Measurements from ENCODE around the gene OR10H2. TPM values are rescaled to one million over a fixed set of nuclear protein-coding genes. Genes with fewer than 3 reads are reported as not detected.
A peak's percentile ranks its signal among the peaks of the same experiment; 100 is the strongest.
"Not testable (repeated sequence)": the region's sequence is repeated elsewhere in the genome, so short reads cannot be mapped to it uniquely, and the experiment has no call there.

OR10H2 gene
- not detected for total RNA-seq
- long read RNA-seq, donor 1, result 0 reads
- long read RNA-seq, donor 2, result 0 reads

GRCh38 chr19:15727724-15728123 lies at the start of gene OR10H2:
OR10H2 (plus strand) TSS chr19:15728024; CDS start chr19:15728044, 20 bp downstream.
- intact Hi-C loops (cut with DNase I), result no loop called here
- no peak for DNase-seq (ENCODE audit: low spot score)

GRCh38 chr19:15679089-15679488 lies 48.7 kb upstream of the OR10H2 start:
- DNase-seq (ENCODE audit: low spot score), result no peak
- intact Hi-C loops (cut with DNase I), result no loop called here

DNA sequence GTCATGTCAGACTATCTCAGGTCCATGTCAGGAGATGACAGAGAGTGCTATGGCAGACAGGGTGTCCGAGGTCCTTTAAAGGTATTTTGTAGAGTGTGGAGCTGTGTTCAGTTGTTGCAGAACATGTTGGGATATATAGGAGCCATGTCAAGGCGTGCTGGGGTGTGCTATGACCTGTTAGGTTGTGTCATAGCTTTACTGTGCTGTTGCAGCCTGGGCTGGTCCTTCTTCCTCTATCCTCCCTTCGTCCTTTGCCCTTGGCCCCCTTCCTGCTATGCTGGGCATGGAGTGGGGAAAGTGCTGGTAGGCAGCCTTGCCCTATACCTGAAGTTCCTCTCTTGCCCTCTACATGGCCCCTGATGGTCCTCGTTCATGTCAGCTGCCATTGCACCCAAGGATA lies 48.0 kb upstream of the OR10H2 start:
- DNase-seq (ENCODE audit: low spot score); intact Hi-C loops (cut with DNase I): not testable (repeated sequence)

GRCh38 chr19:15680478-15681322 lies 47.1 kb upstream of the OR10H2 start:
- intact Hi-C loops (cut with DNase I), result no loop called here
- no peak for DNase-seq (ENCODE audit: low spot score)

GRCh38 chr19:15683411-15683810 lies 44.4 kb upstream of the OR10H2 start:
- no peak for DNase-seq (ENCODE audit: low spot score)
- intact Hi-C loops (cut with DNase I), result no loop called here

DNA sequence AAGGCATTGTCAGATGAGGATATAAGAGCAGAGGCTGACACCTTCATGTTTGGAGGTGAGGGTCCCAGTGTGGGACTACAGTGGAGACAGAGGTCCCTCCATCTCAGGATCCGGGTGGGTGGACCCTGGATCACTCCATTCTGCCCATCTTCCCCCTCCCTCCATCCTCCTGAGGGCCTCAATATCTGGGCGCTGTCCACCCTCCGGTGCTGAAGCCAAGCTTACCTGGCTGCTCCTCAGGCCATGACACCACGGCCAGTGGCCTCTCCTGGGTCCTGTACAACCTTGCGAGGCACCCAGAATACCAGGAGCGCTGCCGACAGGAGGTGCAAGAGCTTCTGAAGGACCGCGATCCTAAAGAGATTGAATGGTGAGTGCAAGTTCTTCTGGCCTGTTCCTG lies 43.0 kb upstream of the OR10H2 start:
- no peak for DNase-seq (ENCODE audit: low spot score)
- intact Hi-C loops (cut with DNase I), result no loop called here

DNA sequence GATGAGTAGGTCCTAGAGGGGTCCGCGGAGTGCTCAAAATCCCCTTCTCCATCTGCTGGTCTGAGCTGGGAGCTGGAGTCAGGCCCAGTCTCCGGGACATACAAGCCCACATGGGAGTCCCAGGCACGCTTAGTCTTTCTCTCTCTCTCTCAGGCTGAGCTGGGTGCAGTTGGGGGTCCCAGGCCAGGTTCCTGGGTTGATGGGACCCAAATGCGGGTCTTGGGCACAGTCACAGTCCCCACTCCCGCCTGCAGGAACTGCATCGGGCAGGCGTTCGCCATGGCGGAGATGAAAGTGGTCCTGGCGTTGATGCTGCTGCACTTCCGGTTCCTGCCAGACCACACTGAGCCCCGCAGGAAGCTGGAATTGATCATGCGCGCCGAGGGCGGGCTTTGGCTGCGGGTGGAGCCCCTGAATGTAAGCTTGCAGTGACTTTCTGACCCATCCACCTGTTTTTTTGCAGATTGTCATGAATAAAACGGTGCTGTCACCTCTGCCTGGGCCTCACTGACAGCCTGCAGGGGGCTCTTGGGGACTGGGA lies 31.1 kb upstream of the OR10H2 start:
- DNase-seq (ENCODE audit: low spot score), result no peak
- intact Hi-C loops (cut with DNase I), result no loop called here

DNA sequence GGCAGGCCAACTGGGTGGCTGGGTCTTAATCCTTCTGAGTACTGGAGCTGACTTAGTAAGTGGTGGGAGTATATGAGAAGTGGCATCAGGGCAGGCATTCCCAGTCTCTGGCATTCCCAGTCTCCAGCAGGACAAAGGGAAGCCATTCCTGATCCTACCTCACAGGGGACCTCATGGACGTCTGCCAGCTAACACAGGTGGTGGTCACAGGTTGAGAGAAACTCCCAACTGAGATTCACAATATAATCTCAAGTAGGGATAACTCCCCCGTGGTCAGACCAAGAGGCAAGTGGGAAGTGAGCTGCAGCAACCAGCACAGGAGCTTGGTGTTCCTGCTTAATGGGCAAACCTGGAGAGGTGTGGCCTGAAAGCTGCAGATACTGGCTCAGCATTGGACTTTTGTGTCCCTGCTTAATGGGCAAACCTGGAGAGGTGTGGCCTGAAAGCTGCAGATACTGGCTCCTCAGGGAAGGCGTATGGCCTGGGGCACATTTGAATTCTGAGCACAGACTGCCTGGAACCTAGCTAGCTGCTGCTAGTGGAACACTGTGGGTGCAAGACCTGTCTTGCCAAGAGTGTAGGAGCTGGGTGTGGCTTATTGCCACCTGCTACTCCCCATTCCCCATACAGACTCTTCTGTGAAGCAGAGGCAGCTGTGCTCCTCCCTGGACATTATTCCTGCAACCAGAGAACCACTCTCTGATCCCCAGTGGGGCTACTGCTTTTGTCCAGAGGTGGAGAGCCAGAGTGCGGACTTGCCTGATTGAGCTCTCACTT lies 25.9 kb upstream of the OR10H2 start:
- DNase-seq (ENCODE audit: low spot score), result no peak
- intact Hi-C loops (cut with DNase I), result no loop called here

DNA sequence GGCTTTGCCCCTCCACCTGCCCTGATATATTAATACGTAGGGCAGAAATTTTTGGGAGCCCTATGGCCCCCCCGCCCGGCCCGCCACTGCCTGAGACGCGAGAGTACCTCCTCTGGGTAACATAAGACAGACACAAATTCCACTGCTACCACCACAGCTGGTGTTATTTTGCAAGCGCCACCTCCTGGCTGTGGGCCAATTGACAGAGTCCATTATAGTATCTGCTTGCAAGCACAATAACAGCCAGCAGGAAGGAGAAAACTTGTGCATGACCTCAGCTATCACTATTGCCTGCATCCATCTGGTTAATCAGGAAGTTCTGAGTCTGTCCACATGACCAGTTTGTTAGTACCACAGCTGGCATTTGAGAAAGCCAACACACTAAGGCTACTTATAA lies 25.3 kb upstream of the OR10H2 start:
- peak; percentile 93 for DNase-seq (ENCODE audit: low spot score)
- intact Hi-C loops (cut with DNase I), result no loop called here

DNA sequence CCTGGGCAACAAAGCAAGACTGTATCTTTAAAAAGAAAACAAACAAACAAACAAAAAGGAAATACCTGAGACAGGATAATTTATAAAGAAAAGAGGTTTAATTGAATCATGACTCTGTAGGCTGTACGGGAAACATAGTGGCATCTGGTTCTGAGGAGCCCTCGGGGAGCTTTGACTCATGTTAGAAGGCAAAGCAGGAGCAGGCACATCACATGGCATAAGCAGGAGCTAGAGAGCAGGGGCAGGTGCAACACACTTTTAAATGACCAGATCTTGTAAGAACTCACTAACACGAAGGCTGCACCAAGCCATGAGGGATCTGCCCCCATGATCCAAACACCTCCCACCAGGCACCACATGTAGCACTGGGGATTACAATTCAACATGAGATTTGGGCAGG lies 13.2 kb upstream of the OR10H2 start:
- intact Hi-C loops (cut with DNase I), result no loop called here
- DNase-seq (ENCODE audit: low spot score), result no peak

DNA sequence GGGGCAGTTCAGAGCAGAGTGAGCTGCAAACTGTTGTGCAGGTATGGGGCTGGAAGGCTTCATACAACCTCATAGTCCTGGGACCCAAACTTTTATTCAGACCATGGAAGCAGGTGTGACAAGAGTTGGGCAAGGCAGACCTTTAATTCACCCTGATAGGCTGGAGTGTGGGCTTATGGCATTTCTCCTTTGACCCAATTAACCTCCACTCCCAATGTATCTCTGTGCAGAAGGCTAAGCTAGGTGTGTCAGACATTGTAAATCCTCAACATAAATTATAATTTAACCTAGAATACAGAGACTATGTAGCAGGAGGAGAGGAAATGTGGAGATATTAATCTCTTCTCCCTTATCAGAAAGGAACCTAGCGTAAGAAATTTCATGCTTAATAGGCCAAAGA lies 12.2 kb upstream of the OR10H2 start:
- intact Hi-C loops (cut with DNase I), result no loop called here
- no peak for DNase-seq (ENCODE audit: low spot score)

- intact Hi-C loops (cut with DNase I), result no loop called here
- no peak for DNase-seq (ENCODE audit: low spot score)
These were observed 10.0 kb upstream of the OR10H2 start for GRCh38 chr19:15717809-15718208.

GRCh38 chr19:15721268-15721667 lies 6.6 kb upstream of the OR10H2 start:
- DNase-seq (ENCODE audit: low spot score), result no peak
- intact Hi-C loops (cut with DNase I), result no loop called here

DNA sequence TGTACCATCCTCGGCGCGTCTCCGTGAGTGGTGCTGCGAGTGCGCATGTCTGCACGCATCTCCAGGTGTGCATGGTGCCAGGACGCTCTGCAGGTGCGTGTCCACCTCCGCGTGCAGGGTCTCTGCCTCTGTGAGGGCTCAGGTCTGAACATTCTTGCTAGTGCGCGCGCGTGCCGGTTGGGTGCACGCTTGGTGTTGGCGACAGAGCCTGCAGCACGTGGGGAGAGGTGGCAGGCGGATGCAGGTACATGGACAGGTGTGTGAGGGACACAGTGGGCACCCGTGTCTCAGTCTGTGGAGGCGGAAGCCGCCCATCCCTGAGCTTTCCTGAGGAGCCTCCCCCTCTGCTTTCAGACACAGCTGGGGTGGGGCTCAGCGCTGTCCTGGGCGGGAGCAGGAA lies 4.9 kb upstream of the OR10H2 start:
- intact Hi-C loops (cut with DNase I), result no loop called here
- no peak for DNase-seq (ENCODE audit: low spot score)

DNA sequence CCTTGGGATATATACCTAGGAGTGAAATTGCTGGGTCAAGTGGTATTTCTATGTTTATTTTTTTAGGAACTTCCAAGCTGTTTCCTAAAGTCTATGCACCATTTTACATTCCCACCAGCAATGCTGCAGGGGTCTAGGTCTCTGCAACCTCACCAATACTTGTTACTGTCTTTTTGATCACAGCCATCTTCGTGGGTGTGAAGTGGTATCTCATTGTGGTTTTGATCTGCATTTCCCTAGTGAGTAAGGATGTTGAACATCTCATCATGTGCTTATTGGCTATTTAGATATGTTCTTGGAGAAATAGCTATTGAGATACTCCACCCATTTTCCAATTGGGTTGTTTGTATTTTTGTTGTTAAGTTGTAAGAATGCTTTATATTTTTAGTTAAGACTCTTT lies 2.7 kb downstream of the OR10H2 start:
- DNase-seq (ENCODE audit: low spot score), result no peak
- intact Hi-C loops (cut with DNase I), result no loop called here

- DNase-seq (ENCODE audit: low spot score), result no peak
- intact Hi-C loops (cut with DNase I), result no loop called here
These were observed 4.6 kb downstream of the OR10H2 start for GRCh38 chr19:15732388-15732787.

DNA sequence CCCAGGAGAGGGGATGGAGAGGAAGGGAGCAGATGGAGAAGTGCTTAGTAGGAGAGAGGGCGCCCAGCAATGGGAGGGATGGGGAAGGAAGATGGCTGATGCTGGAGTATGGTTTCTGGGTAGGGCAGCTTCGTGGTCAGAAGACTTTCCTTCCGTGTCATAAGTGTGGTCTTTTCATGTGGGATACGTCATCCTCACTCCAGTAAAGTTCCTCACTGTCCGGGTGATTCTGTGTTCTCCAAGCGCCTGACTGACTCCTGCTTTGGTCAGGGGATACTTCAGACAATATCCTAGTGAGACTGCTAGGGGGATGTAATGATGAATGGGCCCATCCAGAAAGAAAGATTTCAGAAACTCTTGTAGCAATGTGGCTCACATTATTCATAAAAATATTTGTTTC lies 6.1 kb downstream of the OR10H2 start:
- DNase-seq (ENCODE audit: low spot score), result no peak
- intact Hi-C loops (cut with DNase I), result no loop called here

- DNase-seq (ENCODE audit: low spot score), result no peak
- intact Hi-C loops (cut with DNase I), result no loop called here
These were observed 9.9 kb downstream of the OR10H2 start, which contains the start of gene OR10H3 for GRCh38 chr19:15737722-15738121. OR10H3 (plus strand) TSS chr19:15737985; CDS start chr19:15741393, 3,408 bp downstream.

GRCh38 chr19:15740785-15741184 lies 13.0 kb downstream of the OR10H2 start:
- intact Hi-C loops (cut with DNase I), result no loop called here
- DNase-seq (ENCODE audit: low spot score), result no peak

DNA sequence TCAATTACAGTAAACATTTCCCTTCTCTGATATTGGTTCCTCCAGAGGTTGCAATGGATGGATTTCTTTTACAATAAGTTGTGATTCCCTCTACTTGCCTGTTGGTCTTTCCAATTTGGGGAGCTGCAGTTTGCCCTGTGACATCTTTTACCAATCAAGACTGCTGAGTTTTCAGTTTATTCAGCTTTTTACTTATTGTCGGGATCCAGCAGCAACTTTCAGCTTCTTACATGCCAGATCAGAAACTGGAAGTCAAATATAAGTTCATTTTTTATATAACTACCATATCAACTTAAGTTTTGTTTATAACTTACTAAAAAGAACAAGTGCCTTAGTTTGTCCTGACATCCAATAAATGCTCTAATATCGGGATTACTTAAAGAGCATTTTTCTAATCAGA lies 20.4 kb downstream of the OR10H2 start:
- intact Hi-C loops (cut with DNase I), result no loop called here
- DNase-seq (ENCODE audit: low spot score), result no peak

All from posterior vena cava (tissue), 2 donors.